ENCODE measurements around the gene ACSL1.
A peak's percentile ranks its signal among the peaks of the same experiment; 100 is the strongest.
"Not testable (repeated sequence)": the region's sequence is repeated elsewhere in the genome, so short reads cannot be mapped to it uniquely, and the experiment has no call there.

ACSL1 gene

GRCh38 chr4:184825896-184826690 is at the start of gene ACSL1:
TSS of gene ACSL1 (minus strand) at chr4:184825968. CDS start at chr4:184803514, 22,454 bp downstream.
- peak; percentile 60 to 72 for DNase-seq

DNA sequence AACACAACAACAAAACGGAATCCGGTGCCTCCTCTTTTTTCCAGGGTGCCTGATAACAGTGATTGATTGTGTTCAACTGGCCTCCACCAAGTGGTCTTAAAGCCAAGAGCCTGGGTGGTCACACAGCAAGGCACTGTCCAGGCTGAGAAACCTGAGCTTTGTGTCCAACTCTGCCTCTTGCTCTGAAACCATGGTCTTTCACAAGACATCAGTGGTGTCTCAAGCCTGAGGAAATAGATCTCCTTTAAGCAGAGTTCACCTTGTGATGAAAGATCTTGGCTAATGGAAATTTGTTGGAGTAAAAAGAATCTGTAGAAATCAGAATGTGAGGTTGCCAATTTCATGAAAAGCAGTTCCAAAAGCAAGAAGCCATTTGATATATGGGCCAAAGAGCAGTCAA is 47.3 kb upstream of the ACSL1 start:
- no peak for DNase-seq

GRCh38 chr4:184870718-184871117 is 45.0 kb upstream of the ACSL1 start:
- DNase-seq, result no peak

- no peak for DNase-seq
Measured at GRCh38 chr4:184868623-184869022, 42.9 kb upstream of the ACSL1 start.

GRCh38 chr4:184863916-184864315 is 38.1 kb upstream of the ACSL1 start:
- DNase-seq, result no peak

- no peak for DNase-seq
Measured at GRCh38 chr4:184861047-184861446, 35.3 kb upstream of the ACSL1 start.

GRCh38 chr4:184860018-184860779 is 34.4 kb upstream of the ACSL1 start:
- DNase-seq, result no peak

DNA sequence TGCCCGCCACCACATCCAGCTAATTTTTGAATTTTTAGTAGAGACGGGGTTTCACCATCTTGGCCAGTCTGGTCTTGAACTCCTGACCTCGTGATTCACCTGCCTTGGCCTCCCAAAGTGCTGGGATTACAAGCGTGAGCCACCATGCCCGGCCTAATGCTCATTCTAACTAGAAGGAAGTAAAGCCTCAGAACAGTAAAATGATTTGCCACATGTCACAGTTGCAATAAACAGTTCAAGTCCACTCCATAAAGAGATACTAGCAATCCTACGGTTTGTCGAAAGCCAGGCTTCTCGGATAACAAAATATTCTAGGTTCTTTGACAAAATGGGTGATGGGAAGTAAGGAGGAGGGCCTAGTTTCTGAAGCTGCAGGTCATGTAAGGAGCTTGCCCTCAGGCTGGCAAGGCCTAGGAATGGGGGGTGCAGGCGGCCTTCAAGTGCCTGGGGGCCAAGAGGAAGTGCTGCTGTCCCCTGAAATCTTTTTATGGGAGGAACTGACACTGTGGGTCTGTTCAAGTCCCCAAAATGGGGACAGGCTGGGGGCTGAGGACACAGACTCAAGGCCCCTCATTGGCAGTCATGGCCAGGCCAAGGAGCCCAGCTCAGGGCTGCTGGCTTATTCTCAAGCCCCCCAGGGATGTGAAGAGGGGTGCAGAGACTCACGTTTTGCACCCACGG is 31.8 kb upstream of the ACSL1 start:
- no peak for DNase-seq

GRCh38 chr4:184856277-184856609 is 30.5 kb upstream of the ACSL1 start:
- no peak for DNase-seq

DNA sequence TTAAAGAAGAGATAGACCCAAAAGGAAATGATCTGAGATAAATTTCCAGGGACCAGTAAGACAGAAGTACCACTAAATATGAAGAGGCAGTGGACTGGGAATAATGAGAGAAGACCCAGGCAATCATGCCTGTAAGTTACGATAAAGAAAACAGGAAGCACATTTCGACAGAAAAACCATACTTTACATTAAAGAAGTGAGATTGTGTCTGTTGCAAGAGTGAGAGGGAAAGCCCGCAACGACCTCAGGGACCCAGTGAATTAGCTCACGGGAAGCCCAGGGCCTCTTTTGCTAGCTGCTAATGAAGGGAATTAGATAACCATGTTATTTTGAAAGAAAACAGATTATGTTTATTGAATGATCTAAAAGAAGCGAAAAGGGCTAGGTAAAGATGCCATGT is 28.9 kb upstream of the ACSL1 start:
- DNase-seq, result no peak

GRCh38 chr4:184853436-184853835 is 27.7 kb upstream of the ACSL1 start:
- DNase-seq, result no peak

GRCh38 chr4:184851886-184852285 is 26.1 kb upstream of the ACSL1 start:
- DNase-seq, result no peak

DNA sequence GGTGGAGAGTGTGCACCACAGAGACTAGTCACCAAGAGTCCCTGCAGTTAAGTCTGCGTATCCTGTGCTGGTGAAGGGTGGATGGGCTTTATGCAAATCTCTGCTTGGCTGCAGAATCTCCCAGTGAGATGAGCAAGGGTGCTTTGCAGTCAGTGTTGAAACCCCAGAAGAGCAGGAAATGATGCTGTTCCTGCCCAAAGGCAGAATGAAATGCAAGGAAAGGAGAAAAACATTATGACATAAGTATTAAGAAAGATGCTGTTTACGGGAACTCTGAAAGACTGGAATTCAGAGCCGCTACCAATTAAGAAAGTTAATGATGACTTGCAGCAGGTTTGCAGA is 25.4 kb upstream of the ACSL1 start:
- no peak for DNase-seq

DNA sequence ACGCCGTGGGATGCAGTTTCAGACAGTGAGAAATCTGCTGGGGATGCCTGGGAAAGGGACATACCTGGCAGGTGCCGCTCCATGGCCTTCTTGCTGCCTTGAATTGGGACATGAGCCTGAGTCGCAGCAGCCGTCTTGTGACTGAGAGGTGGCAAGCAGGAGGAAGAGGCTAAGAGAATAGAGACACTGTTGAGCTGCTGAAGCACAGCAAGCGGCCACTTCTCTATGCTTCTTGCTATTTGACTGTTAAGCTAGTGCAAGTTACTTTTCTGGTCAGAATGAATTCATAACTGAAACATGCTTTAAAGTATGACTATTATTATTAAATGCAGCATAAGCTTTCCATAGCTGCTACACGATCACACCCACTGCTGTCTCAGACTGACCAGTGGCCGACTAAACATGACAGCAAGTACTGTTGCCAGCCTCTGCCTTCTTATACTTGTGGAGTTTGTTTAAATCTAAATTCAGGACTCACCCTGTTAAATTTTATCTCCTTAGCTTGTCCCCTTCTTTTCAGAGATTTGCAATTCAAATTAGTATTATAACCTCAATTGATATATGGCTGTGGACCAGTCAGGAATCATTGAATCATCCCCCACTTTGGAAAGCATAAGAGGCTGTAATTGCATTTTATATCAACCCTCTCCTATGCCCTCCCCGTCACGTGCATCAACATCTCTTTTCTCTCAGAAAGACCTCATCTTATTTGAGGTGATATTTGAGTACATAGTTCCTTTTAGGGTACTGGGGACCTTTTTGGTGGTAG is 24.8 kb upstream of the ACSL1 start:
- no peak for DNase-seq

GRCh38 chr4:184850018-184850417 is 24.2 kb upstream of the ACSL1 start:
- no peak for DNase-seq

DNA sequence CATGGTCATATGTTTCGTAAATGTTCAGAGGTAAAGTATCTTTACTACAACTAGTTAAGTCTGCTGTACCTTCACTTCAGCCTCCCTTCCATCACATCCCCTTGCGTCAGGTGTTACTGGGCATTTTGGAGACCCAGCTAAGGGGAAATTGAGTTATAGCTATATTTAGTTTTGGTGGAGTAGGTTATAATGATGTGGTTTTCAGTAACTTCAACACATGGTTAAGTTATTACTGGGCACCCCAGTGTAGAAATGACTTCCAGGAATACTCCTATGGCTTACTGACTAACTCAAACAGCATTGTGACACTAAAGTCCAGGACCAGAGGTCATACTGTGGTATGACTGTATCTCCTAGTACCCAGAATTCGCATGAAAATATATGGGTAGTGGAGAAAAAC is 23.4 kb upstream of the ACSL1 start:
- DNase-seq, result no peak

- DNase-seq, result no peak
Measured at GRCh38 chr4:184848510-184848909, 22.7 kb upstream of the ACSL1 start.

DNA sequence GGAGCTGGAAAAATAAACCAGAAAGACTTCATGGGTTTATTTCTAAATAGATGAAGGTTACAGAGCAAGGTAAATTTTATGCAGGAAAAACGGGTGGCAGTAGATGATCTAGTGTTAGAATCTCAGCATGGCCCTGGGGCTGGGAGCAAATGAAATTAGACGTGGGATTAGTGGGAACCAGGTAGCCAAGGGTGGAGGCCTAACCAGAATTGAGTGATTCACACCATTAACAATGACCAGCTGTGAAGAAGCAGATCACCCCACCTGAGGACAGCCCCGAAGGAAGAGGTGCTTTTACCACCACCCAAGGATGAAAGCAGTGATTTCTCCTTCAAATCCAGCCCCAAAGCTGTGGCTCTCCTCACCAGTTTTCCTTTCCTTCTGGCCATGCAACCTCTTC is 20.8 kb upstream of the ACSL1 start:
- DNase-seq, result no peak

GRCh38 chr4:184845367-184846021 is 19.7 kb upstream of the ACSL1 start:
- DNase-seq, result no peak

- DNase-seq, result no peak
Measured at GRCh38 chr4:184844742-184845141, 19.0 kb upstream of the ACSL1 start.

DNA sequence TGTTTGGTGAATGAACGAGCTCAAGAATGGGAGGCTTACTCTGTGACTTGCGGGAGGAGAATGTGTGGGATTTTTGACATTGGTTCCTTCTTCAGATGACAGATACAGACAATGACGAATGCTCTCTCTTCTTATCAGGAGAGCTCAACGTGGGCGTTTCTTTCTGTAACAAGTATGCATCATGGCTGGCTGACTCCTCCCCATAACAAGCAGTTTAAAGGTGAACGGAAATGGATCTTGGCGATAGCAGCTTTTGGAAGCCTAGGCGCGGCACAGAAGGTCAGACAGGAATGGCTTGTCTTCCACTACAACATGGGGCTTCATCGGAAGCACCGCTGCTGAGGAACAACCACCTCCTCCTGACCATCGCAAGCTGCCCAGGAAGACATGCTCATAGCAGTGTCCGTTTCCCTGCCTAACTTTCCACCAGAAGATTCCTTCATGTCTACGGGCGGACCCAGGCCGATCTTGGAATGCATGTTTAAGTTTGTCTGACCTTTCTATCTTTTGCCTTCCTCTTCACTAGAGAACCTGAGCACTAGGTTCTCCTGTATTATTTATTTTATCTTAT is 18.3 kb upstream of the ACSL1 start:
- no peak for DNase-seq

- DNase-seq, result not testable (repeated sequence)
Measured at GRCh38 chr4:184839075-184839399, 13.3 kb upstream of the ACSL1 start.
